ENCODE measurements around the gene CAPN14. TPM values are rescaled to one million over a fixed set of nuclear protein-coding genes. Genes with fewer than 3 reads are reported as not detected.

Gene CAPN14
- not detected in 2 replicates for total RNA-seq (2014; rRNA removed; shearing (Covaris generic); ENCODE audit: low replicate concordance)

GRCh38 chr2:31217465-31218200 lies at the start of gene CAPN14:
TSS of gene CAPN14 (minus strand) at chr2:31217515. CDS start at chr2:31205447, 12,068 bp downstream.
- Histone ChIP-seq H3K4me3 (no peak within 1 kb of the TSS), H3K36me3 (no peaks in the 10 kb centered on the region), H3K27me3 (peaks cover 6% of the 10 kb centered on the region), H3K9me3 (no peaks in the 10 kb centered on the region)
- DNase-seq: no peak

GRCh38 chr2:31266804-31267203 lies 49.5 kb upstream of the CAPN14 start:
- no peak for DNase-seq
- H3K9me3 ChIP-seq: no peaks in the 10 kb centered on the region

GRCh38 chr2:31265234-31265633 lies 47.9 kb upstream of the CAPN14 start:
- Histone ChIP-seq H3K27me3 (no peaks in the 10 kb centered on the region), H3K4me3 (no peak overlapping the region), H3K36me3 (no peaks in the 10 kb centered on the region), H3K9me3 (no peaks in the 10 kb centered on the region)
- no peak for DNase-seq

More at GRCh38 chr2:31266804-31267203, 49.5 kb upstream of the CAPN14 start:
- Histone ChIP-seq H3K4me3 (no peak overlapping the region), H3K36me3 (no peaks in the 10 kb centered on the region), H3K27me3 (no peaks in the 10 kb centered on the region)

GRCh38 chr2:31263636-31264190 lies 46.4 kb upstream of the CAPN14 start:
- Histone ChIP-seq H3K9me3 (no peaks in the 10 kb centered on the region), H3K36me3 (no peaks in the 10 kb centered on the region), H3K4me3 (no peak overlapping the region), H3K27me3 (no peaks in the 10 kb centered on the region)
- DNase-seq: no peak

GRCh38 chr2:31260870-31261269 lies 43.6 kb upstream of the CAPN14 start:
- no peak for DNase-seq
- Histone ChIP-seq H3K9me3 (no peaks in the 10 kb centered on the region), H3K4me3 (no peak overlapping the region), H3K27me3 (no peaks in the 10 kb centered on the region), H3K36me3 (no peaks in the 10 kb centered on the region)

GRCh38 chr2:31259075-31259474 lies 41.8 kb upstream of the CAPN14 start:
- no peaks in the 10 kb centered on the region for H3K36me3 ChIP-seq
- DNase-seq: no peak

GRCh38 chr2:31258351-31258750 lies 41.0 kb upstream of the CAPN14 start:
- no peaks in the 10 kb centered on the region for H3K36me3 ChIP-seq
- no peaks in the 10 kb centered on the region for H3K27me3 ChIP-seq
- no peak for DNase-seq
- no peak overlapping the region for H3K4me3 ChIP-seq
- H3K9me3 ChIP-seq: no peaks in the 10 kb centered on the region

More at GRCh38 chr2:31259075-31259474, 41.8 kb upstream of the CAPN14 start:
- no peaks in the 10 kb centered on the region for H3K27me3 ChIP-seq
- no peaks in the 10 kb centered on the region for H3K9me3 ChIP-seq
- no peak overlapping the region for H3K4me3 ChIP-seq

- Histone ChIP-seq H3K27me3 (no peaks in the 10 kb centered on the region), H3K36me3 (no peaks in the 10 kb centered on the region), H3K9me3 (no peaks in the 10 kb centered on the region), H3K4me3 (no peak overlapping the region)
- no peak for DNase-seq
These were observed 39.5 kb upstream of the CAPN14 start for GRCh38 chr2:31256611-31257382.

GRCh38 chr2:31255911-31256571 lies 38.7 kb upstream of the CAPN14 start:
- Histone ChIP-seq H3K36me3 (no peaks in the 10 kb centered on the region), H3K9me3 (no peaks in the 10 kb centered on the region), H3K4me3 (no peak overlapping the region), H3K27me3 (no peaks in the 10 kb centered on the region)
- DNase-seq: no peak

- Histone ChIP-seq H3K4me3 (no peak overlapping the region), H3K36me3 (no peaks in the 10 kb centered on the region), H3K9me3 (no peaks in the 10 kb centered on the region), H3K27me3 (no peaks in the 10 kb centered on the region)
- DNase-seq: no peak
These were observed 37.2 kb upstream of the CAPN14 start for GRCh38 chr2:31254237-31255203.

- Histone ChIP-seq H3K36me3 (no peaks in the 10 kb centered on the region), H3K9me3 (no peaks in the 10 kb centered on the region), H3K4me3 (no peak overlapping the region), H3K27me3 (no peaks in the 10 kb centered on the region)
- DNase-seq: no peak
These were observed 36.2 kb upstream of the CAPN14 start for GRCh38 chr2:31253356-31254131.

GRCh38 chr2:31251851-31252250 lies 34.5 kb upstream of the CAPN14 start:
- no peak for DNase-seq
- Histone ChIP-seq H3K9me3 (no peaks in the 10 kb centered on the region), H3K4me3 (no peak overlapping the region), H3K27me3 (no peaks in the 10 kb centered on the region), H3K36me3 (no peaks in the 10 kb centered on the region)

- Histone ChIP-seq H3K9me3 (no peaks in the 10 kb centered on the region), H3K36me3 (no peaks in the 10 kb centered on the region), H3K4me3 (no peak overlapping the region), H3K27me3 (no peaks in the 10 kb centered on the region)
- DNase-seq: no peak
These were observed 33.7 kb upstream of the CAPN14 start for GRCh38 chr2:31251018-31251417.

GRCh38 chr2:31249009-31249690 lies 31.8 kb upstream of the CAPN14 start:
- H3K4me3 ChIP-seq: no peak overlapping the region
- H3K27me3 ChIP-seq: no peaks in the 10 kb centered on the region
- DNase-seq: no peak
- no peaks in the 10 kb centered on the region for H3K36me3 ChIP-seq
- H3K9me3 ChIP-seq: no peaks in the 10 kb centered on the region

GRCh38 chr2:31248139-31248538 lies 30.8 kb upstream of the CAPN14 start:
- H3K36me3 ChIP-seq: no peaks in the 10 kb centered on the region
- no peaks in the 10 kb centered on the region for H3K9me3 ChIP-seq
- no peaks in the 10 kb centered on the region for H3K27me3 ChIP-seq
- H3K4me3 ChIP-seq: no peak overlapping the region
- DNase-seq: no peak
